SH-SY5Y (cell line): ENCODE data around the gene MCF2L.

Experiments used
- GATA2 ChIP-seq: IDR thresholded peaks from 2 replicates; pipeline ENCODE4 v1.6.1; 2011; ENCODE audit warnings: mild to moderate bottlenecking, low read depth, low read length
- GATA3 ChIP-seq: IDR thresholded peaks from 2 replicates; pipeline ENCODE4 v1.6.1; 2011; ENCODE audit warnings: low read depth, mild to moderate bottlenecking, low read length, moderate library complexity

DNA sequence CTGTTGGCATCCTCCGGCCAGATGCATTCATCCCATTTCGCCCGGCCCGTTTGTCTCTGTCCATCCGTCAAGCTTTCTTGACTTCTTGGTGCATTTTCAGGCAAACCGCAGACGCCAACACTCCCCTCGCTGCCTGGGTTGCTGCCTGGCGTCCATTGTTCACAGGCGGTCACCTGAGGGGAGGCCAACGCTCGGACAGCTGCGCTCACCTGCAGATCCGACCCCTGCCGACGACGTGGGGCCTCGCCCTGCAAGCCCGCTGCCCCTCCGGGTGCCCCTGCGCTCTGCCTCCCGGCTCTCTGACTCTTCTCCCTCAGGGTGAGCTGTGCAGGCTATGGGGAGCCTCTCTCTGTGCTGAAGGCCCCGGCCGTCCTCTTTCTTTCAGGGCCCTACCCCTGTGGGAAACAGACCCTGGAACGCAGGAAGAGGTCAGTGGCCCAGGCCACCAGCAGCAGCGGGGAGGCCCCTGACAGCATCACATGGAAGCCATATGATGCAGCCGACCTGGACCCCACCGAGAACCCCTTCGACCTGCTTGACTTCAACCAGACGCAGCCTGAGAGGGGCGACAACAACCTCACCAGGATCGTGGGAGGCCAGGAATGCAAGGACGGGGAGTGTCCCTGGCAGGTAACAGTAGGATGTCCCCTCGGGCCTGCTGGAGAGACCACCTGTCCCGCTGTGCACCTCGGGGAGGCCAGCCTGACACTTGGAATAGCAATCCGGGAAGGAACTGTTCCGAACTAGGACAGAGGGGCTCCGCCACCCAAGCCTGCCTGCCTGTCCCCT, 174.6 kb downstream of the MCF2L start:
- TF ChIP-seq GATA2 (no peak), GATA3 (no peak)
